Vagina (tissue), 2 donors: Measurements from ENCODE around the gene KIAA1671. TPM values are rescaled to one million over a fixed set of nuclear protein-coding genes. Genes with fewer than 3 reads are reported as not detected.

Source experiments
- DNase-seq, 2 donors: peaks; one replicate each; pipeline ENCODE4 v3.0.0-alpha.2; 2017; ENCODE audit errors: extremely low spot score in 2 of 2
- H3K27ac ChIP-seq: fragments of 200-600 bp; sonication (generic); one replicate; pipeline ENCODE4 v1.5.1; 2019
- H3K27me3 ChIP-seq: fragments of 200-600 bp; sonication (generic); one replicate; pipeline ENCODE4 v1.5.1; 2019
- H3K36me3 ChIP-seq, 2 donors: fragments of 200-600 bp; sonication (generic); one replicate each; pipeline ENCODE4 v1.5.1; 2017 to 2019
- H3K4me1 ChIP-seq: fragments of 200-600 bp; sonication (generic); one replicate; pipeline ENCODE4 v1.5.1; 2019
- H3K4me3 ChIP-seq, 2 donors: fragments of 200-600 bp; sonication (generic); 1 replicate in 1 of 2; 2 replicates in 1 of 2; pipeline ENCODE4 v1.5.1; 2016 to 2019
- H3K9me3 ChIP-seq: fragments of 200-600 bp; sonication (generic); one replicate; pipeline ENCODE4 v1.5.1; 2019
- CTCF ChIP-seq, 3 experiments: fragments of 450-650 bp in 2 of 3; fragments of 200-600 bp in 1 of 3; sonication (generic) in 1 of 3; IDR thresholded peaks; one replicate each; pipeline ENCODE4 v1.5.1; 2017 to 2019; ENCODE audit warnings: antibody characterized with exemption in 3 of 3, mild to moderate bottlenecking in 2 of 3, moderate library complexity in 2 of 3
- POLR2A ChIP-seq, 2 donors: fragments of 450-650 bp; IDR thresholded peaks; one replicate each; pipeline ENCODE4 v1.6.1; 2017; ENCODE audit warnings: antibody characterized with exemption in 2 of 2, mild to moderate bottlenecking in 2 of 2, moderate library complexity in 2 of 2
- POLR2AphosphoS5 ChIP-seq, 2 donors: sonication (generic); formaldehyde crosslinking; IDR thresholded peaks; one replicate each; pipeline ENCODE4 v1.9.0; 2017; ENCODE audit warnings: antibody characterized with exemption in 2 of 2, mild to moderate bottlenecking in 2 of 2, low read depth in 1 of 2; ENCODE audit not compliant: insufficient read depth in 1 of 2
- intact Hi-C: fragments of 100-400 bp; cut with DNase I; formaldehyde crosslinking; loops from one replicate; pipeline ENCODE4 v1.15.1; 2023
- total RNA-seq: library from RNA; depleted of rRNA; stranded (reverse); fragments of >200 nt; gene quantifications from one replicate; pipeline ENCODE4 v1.2.3, GENCODE V29; 2016

KIAA1671 gene
- total RNA-seq, 1 donor from 2014 or later: 54.0 TPM

GRCh38 chr22:25161017-25161915 lies 208.8 kb downstream of the KIAA1671 start:
- no peaks in the 10 kb centered on the region for H3K27me3 ChIP-seq
- TF ChIP-seq CTCF (IDR thresholded peaks at IDR 0.05) (no peak), POLR2AphosphoS5 (IDR thresholded peaks at IDR 0.05; ENCODE audit: insufficient read depth in 1 of 2, low read depth in 1 of 2) (no peak), POLR2A (IDR thresholded peaks at IDR 0.05) (no peak)
- no peaks in the 10 kb centered on the region for H3K9me3 ChIP-seq
- no peaks in the 10 kb centered on the region for H3K36me3 ChIP-seq
- H3K27ac ChIP-seq: no peak overlapping the region
- DNase-seq: no peak
- H3K4me1 ChIP-seq: peaks cover 35% of the 10 kb centered on the region
- intact Hi-C loops: no loop called here
- H3K4me3 ChIP-seq: no peak overlapping the region

GRCh38 chr22:25161916-25162530 lies 209.5 kb downstream of the KIAA1671 start:
- no peak for TF ChIP-seq CTCF (IDR thresholded peaks at IDR 0.05)
- no peak for TF ChIP-seq POLR2A (IDR thresholded peaks at IDR 0.05)
- TF ChIP-seq POLR2AphosphoS5 (IDR thresholded peaks at IDR 0.05; ENCODE audit: insufficient read depth in 1 of 2, low read depth in 1 of 2): no peak
- intact Hi-C loops: no loop called here
- H3K27me3 ChIP-seq: no peaks in the 10 kb centered on the region
- no peak overlapping the region for H3K27ac ChIP-seq
- no peak overlapping the region for H3K4me3 ChIP-seq
- no peaks in the 10 kb centered on the region for H3K9me3 ChIP-seq
- no peaks in the 10 kb centered on the region for H3K36me3 ChIP-seq
- no peak for DNase-seq
- H3K4me1 ChIP-seq: peaks cover 31% of the 10 kb centered on the region

GRCh38 chr22:25162561-25162960 lies 210.0 kb downstream of the KIAA1671 start:
- TF ChIP-seq POLR2AphosphoS5 (IDR thresholded peaks at IDR 0.05; ENCODE audit: insufficient read depth in 1 of 2, low read depth in 1 of 2) (no peak), CTCF (IDR thresholded peaks at IDR 0.05) (no peak), POLR2A (IDR thresholded peaks at IDR 0.05) (no peak)
- H3K9me3 ChIP-seq: no peaks in the 10 kb centered on the region
- no peaks in the 10 kb centered on the region for H3K36me3 ChIP-seq
- H3K27me3 ChIP-seq: no peaks in the 10 kb centered on the region
- H3K4me3 ChIP-seq: no peak overlapping the region
- H3K27ac ChIP-seq: no peak overlapping the region
- H3K4me1 ChIP-seq: peaks cover 26% of the 10 kb centered on the region
- no peak for DNase-seq
- intact Hi-C loops: no loop called here

- no peak overlapping the region for H3K27ac ChIP-seq
- H3K4me1 ChIP-seq: peaks cover 18% of the 10 kb centered on the region
- H3K36me3 ChIP-seq: no peaks in the 10 kb centered on the region
- no peaks in the 10 kb centered on the region for H3K27me3 ChIP-seq
- intact Hi-C loops: no loop called here
- TF ChIP-seq CTCF (IDR thresholded peaks at IDR 0.05): no peak
- TF ChIP-seq POLR2A (IDR thresholded peaks at IDR 0.05): no peak
- H3K4me3 ChIP-seq: no peak overlapping the region
- H3K9me3 ChIP-seq: no peaks in the 10 kb centered on the region
- DNase-seq: no peak
Observed at GRCh38 chr22:25165785-25166184, 213.3 kb downstream of the KIAA1671 start.
